GM23248 (cell line): Measurements from ENCODE around the gene NDUFAB1. TPM values are rescaled to one million over a fixed set of nuclear protein-coding genes. Genes with fewer than 3 reads are reported as not detected.

Experiments
- DNase-seq: peaks from one replicate; pipeline ENCODE4 v3.0.0-alpha.2; 2015
- H2AFZ ChIP-seq: fragments of 200-600 bp; sonication (generic); 2 replicates; pipeline ENCODE4 v1.6.1; 2016; ENCODE audit warnings: antibody characterized with exemption
- H3F3A ChIP-seq: fragments of 200-600 bp; sonication (generic); 2 replicates; pipeline ENCODE4 v1.6.1; 2016; ENCODE audit warnings: mild to moderate bottlenecking, antibody characterized with exemption, mixed run types; ENCODE audit not compliant: insufficient read depth
- H3K27ac ChIP-seq: fragments of 200-600 bp; sonication (generic); 2 replicates; pipeline ENCODE4 v1.5.1; 2016; ENCODE audit warnings: mild to moderate bottlenecking
- H3K27me3 ChIP-seq: fragments of 200-600 bp; sonication (generic); replicated peaks from 2 replicates; pipeline ENCODE4 v1.6.1; 2016; ENCODE audit warnings: mild to moderate bottlenecking; ENCODE audit not compliant: insufficient read depth
- H3K36me3 ChIP-seq: fragments of 200-600 bp; sonication (generic); 2 replicates; pipeline ENCODE4 v1.6.1; 2016; ENCODE audit warnings: low read depth, mild to moderate bottlenecking
- H3K4me1 ChIP-seq: fragments of 200-600 bp; sonication (generic); 2 replicates; pipeline ENCODE4 v1.6.1; 2016; ENCODE audit warnings: mild to moderate bottlenecking; ENCODE audit not compliant: insufficient read depth
- H3K4me2 ChIP-seq: fragments of 200-600 bp; sonication (generic); one replicate; pipeline ENCODE4 v1.6.1; 2016; ENCODE audit warnings: mild to moderate bottlenecking; ENCODE audit not compliant: unreplicated experiment
- H3K4me3 ChIP-seq: fragments of 200-600 bp; sonication (generic); 2 replicates; pipeline ENCODE4 v1.5.1; 2016; ENCODE audit warnings: mild to moderate bottlenecking
- H3K79me2 ChIP-seq: fragments of 200-600 bp; sonication (generic); 2 replicates; pipeline ENCODE4 v1.6.1; 2016; ENCODE audit warnings: mild to moderate bottlenecking; ENCODE audit not compliant: insufficient read depth
- H3K9ac ChIP-seq: fragments of 200-600 bp; sonication (generic); 2 replicates; pipeline ENCODE4 v1.6.1; 2016; ENCODE audit warnings: mild to moderate bottlenecking
- H3K9me2 ChIP-seq: fragments of 200-600 bp; sonication (generic); 2 replicates; pipeline ENCODE4 v1.6.1; 2016; ENCODE audit warnings: mixed run types, mild to moderate bottlenecking, moderate library complexity; ENCODE audit not compliant: insufficient read depth
- H3K9me3 ChIP-seq: fragments of 200-600 bp; sonication (generic); one replicate; pipeline ENCODE4 v1.6.1; 2017; ENCODE audit warnings: low read depth
- H4K20me1 ChIP-seq: fragments of 200-600 bp; sonication (generic); 2 replicates; pipeline ENCODE4 v1.6.0; 2016; ENCODE audit not compliant: insufficient read depth
- EZH2 ChIP-seq: fragments of 200-600 bp; sonication (generic); IDR thresholded peaks from 2 replicates; pipeline ENCODE4 v1.6.1; 2018; ENCODE audit warnings: antibody characterized with exemption, mild to moderate bottlenecking; ENCODE audit not compliant: insufficient read depth, poor library complexity, severe bottlenecking
- EZH2phosphoT487 ChIP-seq: fragments of 200-600 bp; sonication (generic); IDR thresholded peaks from 2 replicates; pipeline ENCODE4 v1.6.1; 2018; ENCODE audit warnings: antibody characterized with exemption, moderate library complexity, mild to moderate bottlenecking, low read depth; ENCODE audit not compliant: insufficient read depth
- WGBS, 2 experiments: methylation state at CpG; one replicate each; pipeline ENCODE4 v1.1.6; 2015 to 2017; ENCODE audit warnings: low lambda C conversion rate in 2 of 2, low coverage in 1 of 2; ENCODE audit errors: missing lambda C conversion rate in 2 of 2; 5-methylcytosine and 5-hydroxymethylcytosine counted together
- in situ Hi-C: fragments of 300-500 bp; cut with MboI; formaldehyde crosslinking; loops from 2 replicates; pipeline ENCODE4 v1.15.0; 2020
- polyA plus RNA-seq: library from polyadenylated mRNA; unstranded; fragments of >200 nt; fragmentation: Nextera tagmentation; extraction: Ambion mirVana; gene quantifications from 2 replicates; pipeline ENCODE4 v1.2.1, GENCODE V29; 2016
- total RNA-seq: library from RNA; depleted of rRNA; stranded (reverse); fragments of >200 nt; shearing (Covaris generic); gene quantifications from 2 replicates; pipeline ENCODE4 v1.2.3, GENCODE V29; 2014; rRNA removed

The NDUFAB1 gene
- total and polyA plus RNA-seq, 2 experiments from 2014 or later, result 78.9 to 235 TPM

GRCh38 chr16:23537390-23537789 lies 58.7 kb downstream of the NDUFAB1 start:
- Histone ChIP-seq H3K4me1 (peaks cover 27% of the 10 kb centered on the region), H3K36me3 (peaks cover 27% of the 10 kb centered on the region; the same call in 1 of the 2 replicates), H3F3A (peaks cover 10% of the 10 kb centered on the region; the same call in 1 of the 2 replicates), H3K27ac (no peak overlapping the region), H3K9me3 (no peaks in the 10 kb centered on the region), H3K79me2 (no peaks in the 10 kb centered on the region), H3K4me2 (no peak overlapping the region), H3K9me2 (no peaks in the 10 kb centered on the region), H3K9ac (no peak overlapping the region), H2AFZ (no peak overlapping the region), H4K20me1 (no peaks in the 10 kb centered on the region), H3K27me3 (no peaks in the 10 kb centered on the region), H3K4me3 (no peak overlapping the region)
- in situ Hi-C loops, result no loop called here
- WGBS, 2 experiments, result 70 to 74% methylated on average over 3 of the region's 3 CpGs
- TF ChIP-seq EZH2phosphoT487, result no peak
- TF ChIP-seq EZH2, result no peak
- no peak for DNase-seq

DNA sequence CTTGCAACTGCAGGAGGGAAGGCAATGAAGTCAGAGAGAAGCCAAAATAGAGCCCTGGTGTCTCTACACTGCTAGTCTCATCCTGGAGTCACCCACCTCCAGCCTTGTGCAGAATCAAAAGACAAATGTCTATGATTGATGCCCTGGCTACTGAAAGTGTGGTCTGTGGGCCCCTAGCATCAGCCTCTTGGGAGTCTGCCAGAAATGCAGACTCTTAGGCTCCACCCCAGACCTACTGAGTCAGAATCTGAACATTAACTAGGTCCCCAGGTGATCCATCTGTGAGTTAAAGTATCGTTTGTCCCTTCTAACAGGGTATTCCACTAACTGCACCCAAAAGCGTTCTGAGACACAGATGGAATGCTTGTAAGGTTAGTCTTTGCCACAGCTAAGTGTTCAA lies 60.2 kb downstream of the NDUFAB1 start:
- Histone ChIP-seq H3K9me3 (no peaks in the 10 kb centered on the region), H3K4me2 (no peak overlapping the region), H3K27ac (peak overlapping the region; percentile 27; the same call in 1 of the 2 replicates), H3K79me2 (no peaks in the 10 kb centered on the region), H3F3A (peaks cover 10% of the 10 kb centered on the region; the same call in 1 of the 2 replicates), H3K4me1 (peaks cover 27% of the 10 kb centered on the region), H3K9me2 (no peaks in the 10 kb centered on the region), H3K4me3 (no peak overlapping the region), H3K9ac (no peak overlapping the region), H4K20me1 (no peaks in the 10 kb centered on the region), H3K36me3 (peaks cover 32% of the 10 kb centered on the region; the same call in 1 of the 2 replicates), H3K27me3 (no peaks in the 10 kb centered on the region), H2AFZ (no peak overlapping the region)
- no peak for TF ChIP-seq EZH2
- TF ChIP-seq EZH2phosphoT487, result no peak
- in situ Hi-C loops, result no loop called here
- 84 to 96% methylated on average over 2 of the region's 2 CpGs for WGBS, 2 experiments
- peak; percentile 21 for DNase-seq

GRCh38 chr16:23534868-23535860 lies 61.0 kb downstream of the NDUFAB1 start:
- Histone ChIP-seq H3K27me3 (no peaks in the 10 kb centered on the region), H3K9me2 (no peaks in the 10 kb centered on the region), H2AFZ (no peak overlapping the region), H3K79me2 (no peaks in the 10 kb centered on the region), H3K36me3 (peaks cover 32% of the 10 kb centered on the region; the same call in 1 of the 2 replicates), H3K27ac (peak overlapping the region; percentile 27; the same call in 1 of the 2 replicates), H3K4me2 (no peak overlapping the region), H3K4me1 (peaks cover 27% of the 10 kb centered on the region), H3K9ac (no peak overlapping the region), H4K20me1 (no peaks in the 10 kb centered on the region), H3K9me3 (no peaks in the 10 kb centered on the region), H3K4me3 (no peak overlapping the region), H3F3A (peaks cover 10% of the 10 kb centered on the region; the same call in 1 of the 2 replicates)
- WGBS, 2 experiments, result 91 to 93% methylated on average over 19 of the region's 19 CpGs
- in situ Hi-C loops, result no loop called here
- TF ChIP-seq EZH2phosphoT487 (no peak), EZH2 (no peak)
- DNase-seq, result peak; percentile 55

DNA sequence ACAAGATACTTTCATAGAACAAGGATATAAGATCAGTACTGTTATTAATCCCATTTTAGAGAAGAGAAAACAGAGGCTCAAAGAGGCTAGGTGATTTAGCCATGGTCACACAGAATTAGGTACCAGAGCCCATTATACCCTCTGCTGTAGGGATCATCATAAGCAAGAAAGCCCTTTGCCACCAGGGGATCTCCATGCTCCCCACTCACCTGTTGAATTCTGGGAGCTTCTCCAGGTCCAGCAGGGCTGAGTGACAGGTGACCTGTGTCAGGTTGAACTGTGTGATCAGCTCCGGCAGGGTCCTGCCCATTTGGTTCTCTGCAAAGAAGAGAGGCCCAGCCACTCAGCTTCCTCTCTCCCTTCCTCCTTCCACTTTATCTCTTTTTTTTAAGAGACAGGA lies 63.7 kb downstream of the NDUFAB1 start:
- no peaks in the 10 kb centered on the region for H3K9me2 ChIP-seq
- H3K27me3 ChIP-seq, result no peaks in the 10 kb centered on the region
- peaks cover 42% of the 10 kb centered on the region; the same call in 1 of the 2 replicates for H3K36me3 ChIP-seq
- H3K27ac ChIP-seq, result no peak overlapping the region
- peaks cover 10% of the 10 kb centered on the region; the same call in 1 of the 2 replicates for H3F3A ChIP-seq
- no peak overlapping the region for H3K4me2 ChIP-seq
- H3K9ac ChIP-seq, result no peak overlapping the region
- in situ Hi-C loops, result no loop called here
- TF ChIP-seq EZH2 (no peak), EZH2phosphoT487 (no peak)
- no peaks in the 10 kb centered on the region for H3K79me2 ChIP-seq
- H3K4me1 ChIP-seq, result peaks cover 15% of the 10 kb centered on the region
- no peaks in the 10 kb centered on the region for H3K9me3 ChIP-seq
- H3K4me3 ChIP-seq, result no peak overlapping the region
- H2AFZ ChIP-seq, result no peak overlapping the region
- H4K20me1 ChIP-seq, result no peaks in the 10 kb centered on the region
- 94 to 100% methylated on average over 1 of the region's 1 CpG for WGBS, 2 experiments
- no peak for DNase-seq

Other genes starting within 250 kb of the NDUFAB1 start
- gene COG7, start 143.1 kb downstream of the NDUFAB1 start, total RNA-seq, result 15.6 and 16.3 TPM in 2 replicates
- gene COG7, start 143.1 kb downstream of the NDUFAB1 start, polyA plus RNA-seq, result 13.5 and 14.6 TPM in 2 replicates
- gene GGA2, start 85.8 kb downstream of the NDUFAB1 start, total RNA-seq, result 9.6 and 13.0 TPM in 2 replicates
- 16.0 and 17.7 TPM in 2 replicates for gene GGA2, start 85.8 kb downstream of the NDUFAB1 start, polyA plus RNA-seq
- gene EARS2, start 39.0 kb downstream of the NDUFAB1 start, total RNA-seq, result 23.4 and 27.1 TPM in 2 replicates
- gene EARS2, start 39.0 kb downstream of the NDUFAB1 start, polyA plus RNA-seq, result 15.3 and 15.6 TPM in 2 replicates
- 129 and 160 TPM in 2 replicates for gene UBFD1, start 38.6 kb downstream of the NDUFAB1 start, total RNA-seq
- 47.7 and 50.2 TPM in 2 replicates for gene UBFD1, start 38.6 kb downstream of the NDUFAB1 start, polyA plus RNA-seq
- 5.4 and 15.3 TPM in 2 replicates for gene PALB2, start 45.0 kb upstream of the NDUFAB1 start, total RNA-seq
- gene PALB2, start 45.0 kb upstream of the NDUFAB1 start, polyA plus RNA-seq, result 7.8 and 8.5 TPM in 2 replicates
- gene DCTN5, start 45.1 kb upstream of the NDUFAB1 start, total RNA-seq, result 38.2 and 41.9 TPM in 2 replicates
- 47.6 and 49.7 TPM in 2 replicates for gene DCTN5, start 45.1 kb upstream of the NDUFAB1 start, polyA plus RNA-seq
- gene PLK1, start 82.6 kb upstream of the NDUFAB1 start, total RNA-seq, result 17.2 and 20.0 TPM in 2 replicates
- 32.7 and 34.6 TPM in 2 replicates for gene PLK1, start 82.6 kb upstream of the NDUFAB1 start, polyA plus RNA-seq
- gene ERN2, start 116.9 kb upstream of the NDUFAB1 start, total RNA-seq, result not detected in 2 replicates
- gene ERN2, start 116.9 kb upstream of the NDUFAB1 start, polyA plus RNA-seq, result not detected in 2 replicates
- gene CHP2, start 158.7 kb upstream of the NDUFAB1 start, total RNA-seq, result not detected in 2 replicates
- gene CHP2, start 158.7 kb upstream of the NDUFAB1 start, polyA plus RNA-seq, result not detected in 2 replicates
- not detected in 2 replicates for gene PRKCB, start 239.7 kb upstream of the NDUFAB1 start, total RNA-seq
- gene PRKCB, start 239.7 kb upstream of the NDUFAB1 start, polyA plus RNA-seq, result not detected in 2 replicates